Umbilical cord (tissue), 2 donors: ENCODE results near the gene COL4A4. TPM values are rescaled to one million over a fixed set of nuclear protein-coding genes. Genes with fewer than 3 reads are reported as not detected.

Source experiments
- DNase-seq: peaks from one replicate; pipeline ENCODE4 v3.0.0-alpha.2; 2015; ENCODE audit warnings: low spot score
- total RNA-seq: library from RNA; depleted of rRNA; stranded (reverse); fragments of >200 nt; gene quantifications from one replicate; pipeline ENCODE4 v1.2.3, GENCODE V29; 2014; ENCODE audit warnings: low replicate concordance; ENCODE audit not compliant: insufficient read depth

COL4A4 gene
- total RNA-seq, 1 donor from 2014 or later: 0.72 TPM

DNA sequence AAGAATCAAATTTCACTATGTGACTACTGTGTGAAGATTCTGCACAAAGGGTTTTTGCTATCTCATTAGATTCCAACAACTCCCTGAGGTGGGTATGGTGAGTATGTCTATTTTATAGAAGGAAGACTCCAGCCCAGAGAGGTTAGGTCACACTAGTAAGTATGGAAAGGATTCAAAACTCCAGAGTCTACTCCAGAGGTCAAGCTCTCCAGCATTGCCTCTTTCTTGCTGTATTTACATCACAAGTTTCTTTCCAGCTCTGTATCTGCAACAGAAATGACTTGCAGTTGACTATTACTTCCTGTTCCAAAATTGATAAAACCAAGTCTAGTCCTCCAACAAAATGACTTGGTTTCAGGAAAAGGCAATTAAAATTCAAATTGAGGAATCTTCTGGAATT is 2.1 kb downstream of the COL4A4 start:
- no peak for DNase-seq

DNA sequence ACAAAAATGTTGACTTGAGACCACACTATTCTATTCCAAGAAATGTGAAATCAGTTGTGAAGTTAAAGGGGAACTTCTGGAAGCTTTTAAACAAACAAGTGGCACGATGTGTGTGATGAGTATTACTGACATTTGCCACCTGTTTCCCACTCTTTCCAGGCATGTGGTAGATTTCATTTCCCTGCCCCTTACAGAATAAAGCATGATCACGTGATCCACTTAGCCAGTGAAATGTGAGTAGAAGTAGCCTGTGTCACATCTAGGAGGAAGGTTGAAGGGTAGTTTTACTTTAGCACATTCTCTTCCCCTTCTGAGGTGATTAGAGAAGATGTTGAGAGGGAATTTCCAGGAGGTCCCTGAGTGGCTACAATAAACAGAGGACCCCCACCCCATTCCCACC is 3.8 kb downstream of the COL4A4 start:
- DNase-seq: no peak

DNA sequence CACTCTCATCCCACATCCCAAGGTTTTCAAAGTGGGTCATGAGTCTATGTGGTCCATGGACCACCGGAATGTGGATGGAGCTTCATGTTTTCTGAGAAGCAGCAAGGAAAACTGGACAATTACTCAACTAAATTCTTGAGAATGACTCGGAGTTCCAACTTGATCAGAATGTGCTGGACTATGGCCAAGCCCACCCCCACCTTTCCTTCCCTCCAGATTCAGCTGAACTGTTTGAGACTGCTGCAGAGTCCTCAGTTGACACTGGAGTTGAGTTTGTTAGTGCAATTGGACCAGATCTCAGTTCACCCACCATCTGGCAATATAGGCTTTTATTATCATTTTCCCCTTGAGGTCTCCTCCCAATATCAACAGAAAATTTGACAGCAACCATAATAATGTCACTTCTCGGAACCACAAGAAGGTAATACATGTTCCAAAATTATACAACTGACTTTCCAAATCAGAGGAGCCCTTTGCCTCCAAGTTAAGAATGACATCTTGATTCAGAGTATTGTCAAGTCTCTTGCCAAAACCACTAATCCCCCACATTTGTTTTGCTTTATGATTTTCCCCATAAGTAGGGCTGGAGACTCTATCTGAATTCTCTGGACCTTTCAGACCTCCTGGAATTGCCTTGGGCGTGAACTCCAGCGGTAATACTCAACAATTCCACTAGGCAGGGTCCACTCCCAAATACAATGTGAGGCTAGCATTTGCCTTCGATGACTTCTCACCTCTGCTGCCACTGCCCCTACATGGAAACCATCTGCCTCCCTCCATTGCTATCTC is 8.8 kb downstream of the COL4A4 start:
- DNase-seq: no peak

DNA sequence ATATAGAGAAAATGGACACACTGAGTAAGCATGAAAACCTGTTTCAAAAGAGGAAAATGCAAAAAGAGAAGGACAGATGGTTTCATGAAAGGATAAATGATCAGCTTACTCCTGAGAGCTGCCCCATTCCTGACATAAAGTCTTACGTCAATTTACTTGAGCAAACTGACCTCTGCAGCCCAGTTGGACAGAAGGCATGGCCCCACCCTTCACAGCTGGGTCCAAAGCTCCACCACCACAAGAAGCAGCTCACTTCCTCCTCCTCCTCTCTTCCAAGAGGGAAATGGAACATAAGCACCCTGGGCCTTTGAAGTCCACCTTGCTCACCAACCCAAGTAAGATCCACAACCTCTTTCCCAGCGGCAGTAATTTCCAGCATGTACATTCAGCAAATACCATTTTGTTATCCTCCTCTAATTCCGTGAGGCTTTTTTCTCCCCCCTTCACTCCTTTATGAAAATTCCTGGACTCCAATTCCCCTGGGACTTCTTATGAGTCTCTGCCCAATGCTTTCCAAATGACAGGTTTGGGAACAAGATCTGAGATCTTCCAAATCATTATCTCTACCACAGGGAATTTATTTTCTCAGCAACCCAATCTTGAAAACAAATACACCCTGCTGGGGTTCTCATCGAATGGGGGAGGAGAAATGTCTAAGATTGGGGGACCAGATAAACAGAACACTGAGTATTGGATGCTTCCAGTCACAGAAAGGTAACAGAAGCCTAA is 10.1 kb downstream of the COL4A4 start:
- DNase-seq: no peak

DNA sequence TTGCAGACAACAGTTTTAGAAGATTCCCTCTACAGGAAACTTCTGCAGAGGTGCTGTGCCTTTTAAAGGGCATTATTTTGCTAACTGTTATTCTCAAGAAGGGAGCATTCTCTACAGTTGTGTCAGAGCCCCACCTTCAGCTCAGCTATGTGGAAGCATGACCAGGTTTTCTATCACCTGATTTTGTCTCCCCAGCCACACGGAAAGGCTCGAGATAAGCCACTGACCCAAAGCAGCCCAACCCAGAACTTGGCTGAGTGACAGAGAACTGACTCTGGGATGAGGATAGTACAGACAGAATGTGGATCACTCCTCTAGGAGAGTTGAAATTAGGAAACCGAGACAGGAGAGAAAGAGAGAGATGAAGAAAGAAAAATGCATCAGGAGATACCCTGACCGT is 10.7 kb downstream of the COL4A4 start:
- no peak for DNase-seq

DNA sequence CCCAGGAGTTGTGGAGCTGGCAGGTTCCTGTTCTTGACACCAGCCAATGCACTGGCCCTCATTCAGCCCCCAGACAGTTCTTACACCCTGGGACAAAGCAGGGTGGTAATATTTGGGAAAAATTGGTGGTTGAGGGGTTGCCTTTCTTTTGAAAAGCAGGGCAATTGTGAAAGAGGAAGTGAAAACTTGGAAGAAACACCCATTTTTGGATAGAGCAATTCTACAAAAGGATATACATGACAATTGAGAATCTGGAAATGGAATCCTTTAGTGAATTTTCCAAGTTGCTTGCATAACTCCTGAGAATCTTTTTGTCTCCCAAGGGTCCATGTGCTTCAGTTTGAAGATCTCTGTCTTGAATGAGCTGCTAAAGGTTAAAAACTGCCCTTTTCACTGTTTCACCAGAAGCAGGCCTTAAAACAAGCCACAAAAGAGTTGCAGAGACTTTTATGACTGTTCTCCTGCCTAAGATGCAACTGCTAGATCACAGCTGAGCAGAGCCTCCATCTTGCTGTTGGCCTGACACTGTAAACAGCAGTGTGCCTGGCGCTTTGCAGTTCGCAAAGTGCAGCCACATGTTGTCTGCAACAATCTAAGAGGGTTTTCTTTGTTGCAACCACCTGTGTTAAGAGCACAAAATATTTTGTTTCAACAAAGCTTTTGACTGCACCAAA is 11.8 kb downstream of the COL4A4 start:
- DNase-seq: no peak

DNA sequence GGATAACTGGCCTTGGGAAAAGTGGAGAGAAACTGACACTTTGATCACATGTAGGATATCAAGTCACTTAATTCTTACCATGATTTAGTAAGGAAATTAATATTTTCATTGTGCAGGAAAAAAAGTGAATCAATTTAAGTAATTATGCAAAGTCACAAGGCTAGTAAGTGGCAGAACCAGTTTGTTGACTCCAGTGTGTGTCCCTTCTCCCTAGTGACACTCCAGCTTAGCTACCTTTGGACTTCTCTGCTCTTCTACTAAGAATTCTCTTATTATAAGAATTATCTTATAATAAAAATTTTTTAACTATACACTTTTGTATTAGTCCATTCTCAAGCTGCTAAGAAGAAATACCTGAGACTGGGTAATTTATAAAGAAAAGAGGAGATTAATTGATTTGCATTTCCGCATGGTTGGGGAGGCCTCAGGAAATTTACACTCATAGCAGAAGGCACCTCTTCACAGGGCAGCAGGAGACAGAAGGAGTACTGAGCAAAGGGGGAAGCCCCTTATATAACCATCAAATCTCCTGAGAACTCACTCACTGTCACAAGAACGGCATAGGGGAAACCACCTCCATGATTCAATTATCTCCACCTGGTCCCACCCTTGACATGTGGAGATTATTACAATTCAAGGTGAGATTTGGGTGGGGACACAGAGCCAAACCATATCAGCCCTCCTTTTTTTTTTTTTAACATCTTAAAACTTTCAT is 13.6 kb downstream of the COL4A4 start:
- no peak for DNase-seq

DNA sequence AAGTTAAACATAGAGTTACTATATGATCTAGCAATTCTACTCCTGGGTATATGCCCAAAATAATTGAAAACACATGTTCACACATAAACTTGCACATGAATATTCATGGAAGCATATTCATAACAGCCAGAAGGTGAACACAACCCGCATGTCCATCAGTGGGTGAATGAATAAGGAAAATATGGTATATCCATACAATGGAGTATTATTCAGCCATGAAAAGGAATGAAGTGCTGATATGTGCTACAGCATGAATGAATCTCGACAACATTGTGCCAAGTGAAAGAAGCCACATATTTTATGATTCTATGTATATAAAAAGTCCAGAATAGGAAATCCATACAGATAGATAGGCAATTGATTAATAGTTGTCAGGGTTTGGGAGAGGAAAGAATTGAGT is 15.9 kb downstream of the COL4A4 start:
- no peak for DNase-seq

DNA sequence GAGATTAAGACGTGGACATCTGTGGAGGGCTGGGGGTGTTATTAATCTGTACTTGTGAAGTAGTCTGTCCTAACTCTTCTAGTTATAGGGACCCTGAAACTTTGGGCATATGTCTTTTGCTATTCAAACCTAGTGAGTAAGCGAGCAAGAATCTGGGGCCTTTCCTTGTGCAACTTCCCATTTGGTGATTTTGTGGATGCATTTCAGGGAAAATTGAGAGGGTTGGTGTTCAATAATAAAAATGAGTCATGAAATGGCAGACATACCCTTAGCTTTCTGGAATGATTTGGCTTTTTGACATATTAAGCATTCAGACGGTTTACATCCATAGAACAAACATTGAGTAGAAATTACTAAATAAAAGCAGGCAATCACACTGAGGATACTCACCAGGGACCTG is 17.0 kb downstream of the COL4A4 start:
- no peak for DNase-seq

DNA sequence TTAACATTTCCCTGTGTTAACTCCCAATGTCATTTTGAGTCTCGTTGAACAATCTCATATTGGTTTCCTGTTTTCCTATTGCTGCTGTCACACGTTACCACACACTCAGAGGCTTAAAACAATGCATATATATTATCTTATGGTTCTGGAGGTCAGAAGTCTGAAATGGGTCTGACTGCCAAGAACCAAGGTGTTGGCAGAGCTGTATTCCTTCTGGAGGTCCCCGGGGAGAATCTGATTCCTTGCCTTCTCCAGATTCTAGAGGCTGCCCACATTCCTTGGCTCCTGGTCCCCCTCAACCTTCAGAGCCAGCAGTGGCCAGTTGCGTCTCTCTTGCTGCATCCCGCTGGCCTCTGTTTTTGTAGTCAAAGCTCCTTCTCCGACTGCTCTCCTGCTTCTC is 17.5 kb downstream of the COL4A4 start:
- DNase-seq: no peak

DNA sequence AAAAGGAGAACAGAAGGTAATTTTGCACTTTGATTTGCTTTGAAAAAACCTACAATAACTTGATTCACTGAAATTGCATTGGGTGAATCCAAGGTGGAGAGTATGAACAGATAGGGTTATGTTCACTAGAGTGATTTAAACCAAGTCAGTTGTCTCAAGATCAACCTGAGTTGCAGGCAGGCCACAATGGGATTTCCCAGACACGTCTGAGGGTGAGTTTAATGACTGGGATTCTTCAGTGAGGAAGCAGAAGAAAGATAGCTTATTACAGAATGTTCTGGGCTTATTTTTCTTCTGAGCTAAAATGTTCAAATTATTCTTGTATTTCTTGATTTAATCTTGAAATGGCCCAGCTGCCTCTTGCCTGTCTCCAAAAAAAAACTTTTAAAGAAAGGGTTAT is 20.1 kb downstream of the COL4A4 start:
- no peak for DNase-seq

DNA sequence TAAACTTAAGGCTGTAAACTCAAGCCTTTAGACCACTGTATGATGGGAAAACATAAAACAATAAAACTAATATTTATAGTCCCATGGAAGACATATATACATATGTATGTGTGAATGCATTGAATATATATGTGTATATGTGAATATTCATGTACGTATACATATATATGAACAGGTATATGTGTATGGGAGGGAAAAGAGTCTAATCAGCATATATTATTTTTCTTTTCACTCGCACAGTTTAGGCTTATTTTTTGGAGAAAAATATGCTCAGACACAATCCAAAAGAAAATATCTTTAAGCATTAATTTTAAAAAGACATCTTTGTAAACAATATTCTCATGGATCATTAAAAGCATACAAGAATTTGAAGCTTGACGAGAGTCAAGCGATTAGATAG is 22.7 kb downstream of the COL4A4 start:
- DNase-seq: no peak

DNA sequence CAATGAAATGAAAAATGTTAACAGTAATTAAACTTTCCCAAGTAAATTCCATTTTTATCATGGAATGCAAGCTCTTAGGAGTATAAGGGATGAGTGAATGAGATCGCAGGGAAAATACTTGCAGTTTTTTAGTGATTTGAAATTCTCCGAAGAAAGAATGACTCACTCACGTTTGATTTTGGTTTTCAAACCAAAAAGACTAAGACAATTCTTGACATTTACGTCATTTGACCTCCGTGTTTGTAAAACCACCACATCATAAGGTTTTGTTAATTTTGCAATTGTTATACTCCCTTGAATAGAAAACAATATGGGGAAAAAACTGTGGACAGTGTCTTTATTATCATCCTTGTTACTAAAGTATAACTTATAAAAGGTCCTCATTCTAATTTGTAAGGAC is 29.4 kb downstream of the COL4A4 start:
- no peak for DNase-seq

DNA sequence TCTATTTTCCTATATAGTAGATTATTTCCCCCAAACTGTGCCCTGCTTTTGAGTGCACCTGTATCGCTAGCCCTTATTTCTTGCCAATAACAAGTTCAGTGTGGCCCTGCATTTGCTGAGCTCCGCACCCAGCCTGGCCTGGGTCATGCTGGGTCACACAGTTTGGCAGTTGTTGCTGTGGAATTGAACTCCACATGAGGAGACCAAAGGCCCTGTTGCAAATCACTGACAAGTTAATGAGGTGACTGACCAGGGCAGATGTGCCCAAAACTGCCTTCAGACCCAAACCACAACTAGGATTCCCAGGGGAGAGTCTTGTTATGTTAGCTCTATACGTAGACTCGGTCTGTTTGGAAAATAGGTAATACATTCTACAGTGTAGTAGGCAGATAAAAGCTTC is 31.0 kb downstream of the COL4A4 start:
- DNase-seq: no peak

DNA sequence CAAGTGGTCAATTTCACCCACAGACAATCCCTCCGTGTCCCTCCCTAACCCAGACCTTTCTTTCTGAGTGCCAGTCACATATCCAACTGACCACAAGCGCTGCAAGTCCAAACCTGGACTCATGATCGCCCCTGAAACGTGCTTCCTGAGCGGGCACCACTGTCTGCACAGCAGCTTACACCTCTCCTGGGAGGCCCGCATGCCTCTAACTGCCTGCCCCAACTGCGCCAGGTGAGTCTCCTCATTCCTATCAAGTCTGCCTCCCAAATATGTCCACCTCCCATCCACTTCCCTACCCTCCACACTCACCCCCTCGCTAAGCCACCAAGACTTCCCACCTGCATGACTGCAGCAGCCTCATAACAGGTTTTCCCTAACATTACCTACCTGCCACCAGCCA is 33.4 kb downstream of the COL4A4 start:
- DNase-seq: no peak

DNA sequence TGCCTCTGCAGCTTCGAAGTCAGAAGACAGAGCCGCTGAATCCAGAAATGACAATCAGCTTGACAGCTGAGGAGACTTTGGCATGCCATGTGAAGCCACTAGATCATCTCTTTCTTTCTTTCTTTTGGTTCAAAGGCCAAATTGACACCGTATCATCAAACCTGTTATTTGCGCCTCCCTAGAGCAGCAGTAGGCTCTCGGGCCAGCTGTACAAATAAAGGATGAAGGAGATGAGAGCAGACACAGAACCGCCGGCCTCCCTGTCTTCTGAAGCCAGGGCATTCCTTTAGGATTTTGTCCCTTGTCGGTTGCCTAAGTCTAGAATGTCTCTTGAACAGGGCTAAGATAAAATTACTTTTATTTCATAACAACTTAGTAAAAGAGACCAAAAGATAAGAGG is 36.8 kb downstream of the COL4A4 start:
- DNase-seq: peak; percentile 65

DNA sequence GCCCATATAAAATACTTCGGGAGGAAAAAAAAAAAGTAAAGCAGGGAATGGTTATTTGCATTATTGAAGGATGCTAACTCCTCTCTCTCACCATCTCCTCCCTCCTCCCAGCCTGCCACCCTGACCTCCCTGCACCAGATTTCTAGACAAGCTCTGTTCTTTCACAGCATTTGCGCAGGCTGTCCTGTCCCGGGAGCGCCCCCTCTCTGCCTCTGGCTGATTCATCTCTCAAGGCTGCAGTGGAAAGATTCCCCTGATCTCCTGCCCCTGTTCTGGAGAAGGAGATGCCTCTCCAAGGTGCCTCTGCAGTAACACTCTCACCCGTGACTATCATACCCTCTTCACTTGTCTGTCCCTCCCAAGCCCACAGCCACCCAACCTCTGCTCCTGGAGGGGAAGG is 38.5 kb downstream of the COL4A4 start:
- no peak for DNase-seq

DNA sequence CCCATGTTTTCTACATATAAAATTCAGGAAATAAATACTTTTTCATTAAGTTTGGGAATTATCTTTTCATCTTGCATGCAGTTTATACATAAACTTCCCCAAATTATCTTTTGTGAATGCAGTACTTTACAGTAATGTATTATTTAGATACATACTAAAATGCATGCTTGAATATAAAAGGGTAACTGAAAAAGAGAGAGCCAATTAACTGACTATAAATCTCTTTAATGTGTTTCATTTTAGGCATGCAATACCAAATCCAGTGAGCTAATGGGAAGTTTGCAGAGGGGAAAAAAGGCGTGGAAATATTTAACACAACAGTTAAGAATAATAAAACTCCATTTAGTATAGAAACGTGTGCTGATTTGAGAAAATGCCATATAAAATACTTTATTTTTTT is 39.2 kb downstream of the COL4A4 start:
- DNase-seq: no peak

DNA sequence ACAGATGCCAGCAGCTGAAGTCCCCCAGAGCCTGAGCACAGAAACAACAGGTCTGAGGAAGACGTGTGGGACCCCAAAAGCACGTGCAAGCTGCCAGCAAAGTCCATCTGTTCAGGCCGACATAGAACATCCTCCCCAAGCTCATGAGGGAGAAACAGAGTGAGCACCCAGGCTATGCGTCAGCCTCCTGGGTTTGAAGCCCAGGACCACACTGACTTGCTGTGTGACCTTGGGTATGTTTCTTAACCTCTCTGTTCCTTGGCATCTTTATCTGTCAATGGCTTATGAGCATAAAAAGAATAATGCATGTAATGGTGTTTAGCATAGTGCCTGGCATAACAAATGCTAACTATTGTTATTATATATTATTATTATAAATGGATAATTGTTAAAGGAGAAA is 40.3 kb downstream of the COL4A4 start:
- DNase-seq: no peak

DNA sequence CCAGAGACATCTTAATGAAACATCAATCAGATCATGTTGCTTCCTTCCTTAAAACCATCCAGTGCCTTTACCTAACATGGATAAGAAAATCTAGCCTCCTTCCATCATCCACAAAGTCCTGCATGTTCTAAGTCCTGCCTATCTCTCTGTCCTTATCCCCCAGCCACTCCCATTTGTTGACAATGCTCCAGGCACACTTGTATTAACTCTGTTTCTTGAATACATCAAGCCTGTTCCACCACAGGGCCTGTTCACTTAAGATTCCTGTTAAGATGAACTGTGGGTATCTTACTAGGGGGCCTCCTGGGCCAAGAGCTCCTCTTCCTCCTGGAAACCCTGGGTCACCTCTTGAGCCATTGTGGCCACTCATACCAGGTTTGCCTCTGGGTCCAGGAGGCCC is 45.7 kb downstream of the COL4A4 start:
- no peak for DNase-seq

DNA sequence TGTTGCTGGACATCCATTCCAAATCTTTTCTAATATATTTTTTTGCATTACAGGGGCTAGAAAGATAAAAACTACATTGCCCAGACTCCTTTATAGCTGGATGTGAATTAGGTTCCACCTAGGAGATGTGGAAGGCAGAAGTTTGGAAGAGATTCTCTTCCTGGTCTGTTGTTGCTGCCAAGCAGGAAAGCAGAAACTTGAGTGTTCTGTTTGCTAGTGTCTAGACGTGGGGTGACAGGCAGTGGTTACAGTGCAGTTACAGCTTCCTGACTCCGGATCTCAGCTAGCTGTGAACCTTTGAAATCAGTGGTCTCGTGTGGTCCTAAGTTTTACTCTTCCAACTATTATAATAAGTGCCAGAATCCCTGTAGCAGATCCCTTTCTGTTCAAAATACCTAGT is 46.2 kb downstream of the COL4A4 start:
- no peak for DNase-seq

DNA sequence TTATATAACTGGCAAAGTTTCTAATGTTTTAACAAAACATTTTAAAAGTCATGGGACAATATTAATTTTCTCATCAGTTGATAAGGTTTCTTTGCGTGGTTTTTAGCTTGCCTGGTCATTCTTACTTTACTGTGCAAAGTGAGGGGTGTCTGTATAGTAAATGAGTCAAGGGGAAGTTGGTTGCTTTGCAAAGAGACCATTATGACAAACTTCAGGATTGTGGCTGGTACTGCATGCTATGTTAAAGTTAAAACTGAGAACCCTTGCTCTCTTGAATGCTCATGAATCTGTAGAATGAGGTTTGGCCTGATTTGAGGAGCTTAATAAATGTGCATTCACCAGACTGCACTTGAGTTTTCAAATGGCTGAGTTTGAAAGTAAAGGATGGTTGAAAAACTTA is 47.0 kb downstream of the COL4A4 start:
- DNase-seq: no peak
